HUES6 (cell line): Measurements from ENCODE around the gene SERGEF.

ENCODE experiments used
- H3K27ac ChIP-seq: 2 replicates; pipeline ENCODE4 v1.7.0; 2013; ENCODE audit warnings: low read depth, mild to moderate bottlenecking, low read length, inconsistent platforms
- H3K27me3 ChIP-seq: 2 replicates; pipeline ENCODE4 v1.6.1; 2013; ENCODE audit warnings: low read length; ENCODE audit not compliant: control insufficient read depth, insufficient read depth
- H3K36me3 ChIP-seq: 2 replicates; pipeline ENCODE4 v1.6.1; 2013; ENCODE audit warnings: low read length; ENCODE audit not compliant: control insufficient read depth, insufficient read depth
- H3K4me1 ChIP-seq: 2 replicates; pipeline ENCODE4 v1.6.1; 2013; ENCODE audit warnings: low read length; ENCODE audit not compliant: control insufficient read depth, insufficient read depth
- H3K4me3 ChIP-seq: 2 replicates; pipeline ENCODE4 v1.5.1; 2013; ENCODE audit warnings: low read depth, low read length
- H3K9ac ChIP-seq: one replicate; pipeline ENCODE4 v1.6.1; 2013; ENCODE audit warnings: mild to moderate bottlenecking, low read length
- H3K9me3 ChIP-seq: 2 replicates; pipeline ENCODE4 v1.6.1; 2013; ENCODE audit warnings: low read depth, low read length; ENCODE audit not compliant: control insufficient read depth, insufficient read depth

The SERGEF gene

GRCh38 chr11:17783878-17784277, 229.0 kb downstream of the SERGEF start:
- Histone ChIP-seq H3K27me3 (no peaks in the 10 kb centered on the region; the same call in 1 of the 2 replicates), H3K27ac (no peak overlapping the region), H3K9ac (no peak overlapping the region), H3K9me3 (no peaks in the 10 kb centered on the region), H3K4me1 (no peaks in the 10 kb centered on the region), H3K36me3 (no peaks in the 10 kb centered on the region), H3K4me3 (no peak overlapping the region)

DNA sequence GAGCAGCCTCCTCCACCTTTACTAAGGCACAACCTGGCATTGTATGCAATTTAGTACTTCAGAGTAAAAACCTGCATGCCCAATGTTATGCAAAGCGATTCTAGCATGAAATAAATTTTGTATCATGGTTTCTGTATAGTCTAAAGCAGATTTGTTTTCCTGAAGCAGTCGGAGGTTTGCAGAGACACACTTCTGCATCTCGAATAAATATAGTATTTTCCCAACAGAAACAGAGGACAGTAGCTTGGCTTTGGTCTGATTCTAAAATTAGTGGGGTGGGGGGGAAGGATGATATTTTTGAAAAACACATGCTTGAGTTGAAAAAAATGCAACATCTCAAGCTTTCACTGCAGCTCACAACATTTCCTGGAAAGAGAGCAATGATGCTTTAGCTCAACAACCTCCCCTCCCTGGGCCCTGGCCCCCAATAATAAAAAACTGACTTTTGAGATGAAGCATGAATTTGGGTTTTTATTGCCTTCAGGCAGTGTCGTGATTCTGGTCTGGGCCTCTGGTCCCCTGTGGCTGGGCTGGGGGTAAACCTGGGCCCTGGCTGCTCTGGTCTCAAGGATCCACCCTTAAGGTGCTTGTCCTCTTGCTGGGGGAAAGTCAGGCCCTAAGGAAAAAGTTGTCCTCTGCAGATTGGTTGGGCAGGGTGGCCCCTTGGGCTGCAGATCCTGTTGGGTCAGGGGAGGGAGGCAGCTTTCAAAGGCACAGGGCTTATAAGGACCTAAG, 230.1 kb downstream of the SERGEF start:
- Histone ChIP-seq H3K9ac (no peak overlapping the region), H3K27me3 (no peaks in the 10 kb centered on the region; the same call in 1 of the 2 replicates), H3K36me3 (no peaks in the 10 kb centered on the region), H3K4me3 (no peak overlapping the region), H3K4me1 (no peaks in the 10 kb centered on the region), H3K27ac (no peak overlapping the region), H3K9me3 (no peaks in the 10 kb centered on the region)

DNA sequence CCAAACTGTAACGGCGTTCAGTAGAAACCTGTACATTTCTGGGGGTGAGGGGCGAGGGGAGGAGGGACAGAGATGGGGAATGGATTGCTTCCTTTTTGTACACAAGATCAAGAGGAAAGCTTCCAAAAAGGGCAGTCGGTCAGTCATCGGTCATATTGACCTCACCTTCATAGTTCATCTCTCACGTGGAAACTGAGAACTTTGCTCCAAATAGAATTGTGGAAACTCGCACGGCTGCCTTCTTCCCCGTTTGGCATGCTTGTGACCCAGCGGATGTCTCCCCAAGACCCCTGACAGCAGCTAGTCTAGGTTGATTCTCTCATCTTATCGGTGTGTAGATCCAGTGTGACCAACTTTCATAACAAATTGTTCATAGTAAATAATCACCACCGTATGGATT, 230.7 kb downstream of the SERGEF start:
- Histone ChIP-seq H3K9me3 (no peaks in the 10 kb centered on the region), H3K36me3 (no peaks in the 10 kb centered on the region), H3K9ac (no peak overlapping the region), H3K4me3 (no peak overlapping the region), H3K4me1 (no peaks in the 10 kb centered on the region), H3K27me3 (no peaks in the 10 kb centered on the region; the same call in 1 of the 2 replicates), H3K27ac (no peak overlapping the region)

- Histone ChIP-seq H3K36me3 (no peaks in the 10 kb centered on the region), H3K4me1 (no peaks in the 10 kb centered on the region), H3K9ac (no peak overlapping the region), H3K27me3 (no peaks in the 10 kb centered on the region; the same call in 1 of the 2 replicates), H3K9me3 (no peaks in the 10 kb centered on the region), H3K27ac (no peak overlapping the region), H3K4me3 (no peak overlapping the region)
Observed at GRCh38 chr11:17781626-17782025, 231.2 kb downstream of the SERGEF start.

DNA sequence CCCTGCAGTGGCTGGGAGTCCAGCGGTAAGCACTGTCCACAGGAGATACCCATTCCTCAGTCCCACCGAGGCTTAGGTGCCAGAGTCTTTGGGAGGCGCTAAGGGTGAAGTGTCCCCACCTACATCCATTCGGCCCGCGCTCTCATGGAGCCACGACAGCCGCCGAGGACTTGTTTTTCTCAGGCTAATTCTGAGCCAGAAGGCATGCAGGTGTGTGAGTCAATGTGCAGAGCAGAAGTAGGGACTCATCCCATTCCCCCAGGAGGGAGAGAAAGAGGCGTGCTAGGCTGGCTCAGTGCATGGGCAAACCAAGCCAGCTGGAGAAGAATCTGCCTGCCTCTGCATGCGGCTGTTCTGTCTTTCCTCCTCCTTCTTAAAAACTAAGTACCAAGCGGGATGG, 231.6 kb downstream of the SERGEF start:
- Histone ChIP-seq H3K27me3 (no peaks in the 10 kb centered on the region; the same call in 1 of the 2 replicates), H3K4me3 (no peak overlapping the region), H3K9me3 (no peaks in the 10 kb centered on the region), H3K4me1 (no peaks in the 10 kb centered on the region), H3K27ac (no peak overlapping the region), H3K36me3 (no peaks in the 10 kb centered on the region), H3K9ac (no peak overlapping the region)

DNA sequence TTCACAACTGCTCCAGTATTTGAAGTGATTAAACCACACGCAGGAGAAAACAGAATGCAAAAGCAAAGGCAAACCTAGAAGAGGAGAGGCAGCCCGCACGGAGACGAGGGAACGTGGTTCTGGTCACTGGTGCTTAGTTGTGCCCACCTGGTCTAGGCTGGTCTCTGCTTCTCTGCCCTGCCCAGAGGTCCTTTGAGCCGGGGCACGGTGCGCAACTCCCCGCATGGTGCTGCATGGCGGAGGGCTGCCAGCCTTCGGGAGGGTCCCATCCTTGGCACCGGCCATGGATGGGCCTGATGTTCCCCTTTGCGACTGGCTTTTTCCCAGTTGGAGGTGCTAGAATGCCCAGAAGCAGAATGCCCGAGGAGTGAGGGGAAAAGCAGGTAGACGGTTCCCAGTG, 232.2 kb downstream of the SERGEF start:
- Histone ChIP-seq H3K36me3 (no peaks in the 10 kb centered on the region), H3K9me3 (no peaks in the 10 kb centered on the region), H3K4me1 (no peaks in the 10 kb centered on the region), H3K4me3 (no peak overlapping the region), H3K9ac (no peak overlapping the region), H3K27ac (no peak overlapping the region), H3K27me3 (no peaks in the 10 kb centered on the region; the same call in 1 of the 2 replicates)

- Histone ChIP-seq H3K4me1 (no peaks in the 10 kb centered on the region), H3K9ac (no peak overlapping the region), H3K27me3 (no peaks in the 10 kb centered on the region; the same call in 1 of the 2 replicates), H3K27ac (no peak overlapping the region), H3K36me3 (no peaks in the 10 kb centered on the region), H3K4me3 (no peak overlapping the region), H3K9me3 (no peaks in the 10 kb centered on the region)
Observed at GRCh38 chr11:17779861-17780594, 232.8 kb downstream of the SERGEF start.

GRCh38 chr11:17778956-17779860, 233.6 kb downstream of the SERGEF start:
- H3K4me3 ChIP-seq = no peak overlapping the region
- no peaks in the 10 kb centered on the region for H3K4me1 ChIP-seq
- no peaks in the 10 kb centered on the region for H3K9me3 ChIP-seq
- H3K27ac ChIP-seq = no peak overlapping the region
- no peaks in the 10 kb centered on the region for H3K36me3 ChIP-seq
- H3K9ac ChIP-seq = no peak overlapping the region
- H3K27me3 ChIP-seq = no peaks in the 10 kb centered on the region; the same call in 1 of the 2 replicates

DNA sequence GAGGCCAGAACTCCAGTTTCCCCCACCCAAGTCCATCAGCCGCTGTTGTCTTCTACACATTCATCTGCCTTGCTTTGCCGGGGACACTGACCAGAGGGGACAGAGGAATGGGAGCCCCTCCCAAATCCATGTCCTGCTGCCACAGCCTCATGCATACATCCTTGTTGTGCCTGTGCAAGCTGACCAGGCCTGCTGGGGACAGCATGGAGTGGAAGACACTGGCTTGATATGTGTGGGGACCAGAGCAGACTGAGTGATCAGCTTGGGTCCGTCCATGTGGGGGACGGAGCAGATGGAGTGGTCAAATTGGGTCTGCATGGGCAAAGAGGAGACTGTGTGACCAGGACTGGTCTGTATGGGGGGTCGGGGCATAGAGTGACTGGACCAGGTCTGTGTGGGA, 234.5 kb downstream of the SERGEF start:
- H3K36me3 ChIP-seq = no peaks in the 10 kb centered on the region

DNA sequence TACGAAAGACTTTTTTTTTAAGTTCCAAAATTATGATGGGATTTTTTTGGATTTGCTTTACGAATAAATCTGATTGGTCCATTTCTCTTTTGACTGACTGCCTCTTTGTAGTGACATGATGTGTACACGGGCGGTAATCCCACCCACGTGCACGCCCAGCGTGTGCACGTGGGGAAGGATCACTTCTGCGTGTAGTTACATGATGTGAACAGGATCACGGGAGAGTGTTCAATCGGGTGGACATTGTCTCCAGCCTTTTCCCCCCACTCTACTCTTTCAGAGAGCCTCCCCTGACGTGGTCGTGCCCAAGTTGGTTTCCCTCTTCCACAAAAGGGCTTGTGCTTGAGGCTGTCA, 235.1 kb downstream of the SERGEF start:
- H3K9ac ChIP-seq = no peak overlapping the region
- no peaks in the 10 kb centered on the region for H3K4me1 ChIP-seq
- H3K9me3 ChIP-seq = no peaks in the 10 kb centered on the region

More for the DNA sequence above, 234.5 kb downstream of the SERGEF start:
- Histone ChIP-seq H3K9me3 (no peaks in the 10 kb centered on the region), H3K4me1 (no peaks in the 10 kb centered on the region), H3K9ac (no peak overlapping the region), H3K4me3 (no peak overlapping the region), H3K27me3 (no peaks in the 10 kb centered on the region; the same call in 1 of the 2 replicates), H3K27ac (no peak overlapping the region)

More for the DNA sequence above, 235.1 kb downstream of the SERGEF start:
- Histone ChIP-seq H3K27me3 (no peaks in the 10 kb centered on the region; the same call in 1 of the 2 replicates), H3K36me3 (no peaks in the 10 kb centered on the region), H3K27ac (no peak overlapping the region), H3K4me3 (no peak overlapping the region)
